Duodenal mucosa (tissue), 2 donors: ENCODE data around the gene EXD1.
A peak's percentile ranks its signal among the peaks of the same experiment; 100 is the strongest.

Experiments used
- H3K27ac ChIP-seq: one replicate; pipeline ENCODE4 v1.7.0; 2013; ENCODE audit warnings: low read depth, low read length
- H3K27me3 ChIP-seq, 2 donors: one replicate each; pipeline ENCODE4 v1.7.0; 2013; ENCODE audit warnings: low read length in 2 of 2, control low read depth in 1 of 2; ENCODE audit not compliant: insufficient read depth in 2 of 2, control insufficient read depth in 1 of 2
- H3K36me3 ChIP-seq, 2 donors: one replicate each; pipeline ENCODE4 v1.7.0; 2013; ENCODE audit warnings: low read length in 2 of 2, control low read depth in 1 of 2; ENCODE audit not compliant: insufficient read depth in 2 of 2, control insufficient read depth in 1 of 2
- H3K4me1 ChIP-seq, 2 donors: one replicate each; pipeline ENCODE4 v1.7.0; 2013; ENCODE audit warnings: low read length in 2 of 2, control low read depth in 1 of 2; ENCODE audit not compliant: insufficient read depth in 2 of 2, control insufficient read depth in 1 of 2
- H3K4me3 ChIP-seq, 2 donors: one replicate each; pipeline ENCODE4 v1.7.0; 2013; ENCODE audit warnings: low read length in 2 of 2, low read depth in 1 of 2
- H3K9ac ChIP-seq, 2 donors: one replicate each; pipeline ENCODE4 v1.7.0; 2013; ENCODE audit warnings: low read length in 2 of 2, low read depth in 1 of 2
- H3K9me3 ChIP-seq, 2 donors: one replicate each; pipeline ENCODE4 v1.7.0; 2013; ENCODE audit warnings: low read length in 2 of 2, control low read depth in 1 of 2; ENCODE audit not compliant: control insufficient read depth in 1 of 2

The EXD1 gene

GRCh38 chr15:41233367-41233771 is 2.8 kb upstream of the EXD1 start:
- Histone ChIP-seq H3K4me1 (peaks cover 10 to 13% of the 10 kb centered on the region in 2 donors), H3K36me3 (no peaks in the 10 kb centered on the region), H3K4me3 (no peak overlapping the region), H3K27ac (no peak overlapping the region), H3K27me3 (no peaks in the 10 kb centered on the region), H3K9me3 (no peaks in the 10 kb centered on the region), H3K9ac (no peak overlapping the region)

GRCh38 chr15:41231422-41232226 is 1.1 kb upstream of the EXD1 start:
- Histone ChIP-seq H3K4me3 (peak overlapping the region; percentile 95 to 96), H3K36me3 (no peaks in the 10 kb centered on the region), H3K27me3 (no peaks in the 10 kb centered on the region), H3K27ac (peak overlapping the region; percentile 83), H3K9ac (peak overlapping the region; percentile 97 to 98), H3K4me1 (peaks cover 10 to 13% of the 10 kb centered on the region in 2 donors), H3K9me3 (no peaks in the 10 kb centered on the region)

GRCh38 chr15:41230345-41230649 is 260 bp downstream of the EXD1 start:
- Histone ChIP-seq H3K9me3 (no peaks in the 10 kb centered on the region), H3K4me3 (peak overlapping the region; percentile 95 to 96), H3K36me3 (no peaks in the 10 kb centered on the region), H3K4me1 (peaks cover 10 to 13% of the 10 kb centered on the region in 2 donors), H3K27me3 (no peaks in the 10 kb centered on the region), H3K9ac (peak overlapping the region in 1 of 2 donors; percentile 98), H3K27ac (no peak overlapping the region)

- Histone ChIP-seq H3K9ac (no peak overlapping the region), H3K4me3 (no peak overlapping the region), H3K4me1 (no peaks in the 10 kb centered on the region), H3K36me3 (no peaks in the 10 kb centered on the region), H3K9me3 (no peaks in the 10 kb centered on the region), H3K27ac (no peak overlapping the region), H3K27me3 (no peaks in the 10 kb centered on the region)
Observed at GRCh38 chr15:41219381-41219780, 11.2 kb downstream of the EXD1 start.

- Histone ChIP-seq H3K27me3 (no peaks in the 10 kb centered on the region), H3K9ac (no peak overlapping the region), H3K4me1 (no peaks in the 10 kb centered on the region), H3K36me3 (no peaks in the 10 kb centered on the region), H3K9me3 (no peaks in the 10 kb centered on the region), H3K4me3 (no peak overlapping the region), H3K27ac (no peak overlapping the region)
Observed at GRCh38 chr15:41218851-41219250, 11.7 kb downstream of the EXD1 start.

- Histone ChIP-seq H3K36me3 (no peaks in the 10 kb centered on the region), H3K4me3 (no peak overlapping the region), H3K9ac (no peak overlapping the region), H3K27me3 (no peaks in the 10 kb centered on the region), H3K9me3 (no peaks in the 10 kb centered on the region), H3K27ac (no peak overlapping the region), H3K4me1 (no peaks in the 10 kb centered on the region)
Observed at GRCh38 chr15:41215708-41216107, 14.8 kb downstream of the EXD1 start.

- H3K27ac ChIP-seq, result no peak overlapping the region
- no peak overlapping the region for H3K9ac ChIP-seq
- no peaks in the 10 kb centered on the region for H3K4me1 ChIP-seq
- H3K4me3 ChIP-seq, result no peak overlapping the region
- H3K27me3 ChIP-seq, result no peaks in the 10 kb centered on the region
- no peaks in the 10 kb centered on the region for H3K36me3 ChIP-seq
- H3K9me3 ChIP-seq, result no peaks in the 10 kb centered on the region
Observed at GRCh38 chr15:41207687-41208448, 22.7 kb downstream of the EXD1 start.

GRCh38 chr15:41205315-41205714 is 25.2 kb downstream of the EXD1 start:
- H3K36me3 ChIP-seq, result no peaks in the 10 kb centered on the region
- H3K27ac ChIP-seq, result no peak overlapping the region
- H3K9me3 ChIP-seq, result no peaks in the 10 kb centered on the region
- H3K4me3 ChIP-seq, result no peak overlapping the region
- no peaks in the 10 kb centered on the region for H3K27me3 ChIP-seq
- H3K4me1 ChIP-seq, result no peaks in the 10 kb centered on the region
- H3K9ac ChIP-seq, result no peak overlapping the region

- H3K4me1 ChIP-seq, result no peaks in the 10 kb centered on the region
- no peak overlapping the region for H3K27ac ChIP-seq
- H3K36me3 ChIP-seq, result no peaks in the 10 kb centered on the region
- no peak overlapping the region for H3K9ac ChIP-seq
- H3K9me3 ChIP-seq, result no peaks in the 10 kb centered on the region
- H3K4me3 ChIP-seq, result no peak overlapping the region
- no peaks in the 10 kb centered on the region for H3K27me3 ChIP-seq
Observed at GRCh38 chr15:41203395-41203794, 27.2 kb downstream of the EXD1 start.

GRCh38 chr15:41199470-41199869 is 31.1 kb downstream of the EXD1 start:
- Histone ChIP-seq H3K9me3 (no peaks in the 10 kb centered on the region), H3K27ac (no peak overlapping the region), H3K36me3 (no peaks in the 10 kb centered on the region), H3K4me3 (no peak overlapping the region), H3K9ac (no peak overlapping the region), H3K27me3 (no peaks in the 10 kb centered on the region), H3K4me1 (no peaks in the 10 kb centered on the region)
